ENCODE data around the gene DRG2.

The DRG2 gene

GRCh38 chr17:18087610-18088491 lies at the start of gene DRG2:
Gene DRG2, plus strand, starts transcription at chr17:18087948. Its CDS starts 76 bp downstream, at chr17:18088024.
- peak; percentile 57 for DNase-seq

- DNase-seq, result no peak
Measured at GRCh38 chr17:18038149-18038850, 49.4 kb upstream of the DRG2 start.

GRCh38 chr17:18038861-18039534 lies 48.8 kb upstream of the DRG2 start, which contains the start of the genes ATPAF2 and GID4:
Gene ATPAF2, minus strand, starts transcription at chr17:18039168. Its CDS starts 155 bp downstream, at chr17:18039013.
Gene GID4, plus strand, starts transcription at chr17:18039408. Its CDS starts 57 bp downstream, at chr17:18039465.
- DNase-seq, result peak; percentile 96

- no peak for DNase-seq
Measured at GRCh38 chr17:18039535-18040260, 48.0 kb upstream of the DRG2 start.

GRCh38 chr17:18040261-18040858 lies 47.4 kb upstream of the DRG2 start:
- no peak for DNase-seq

- DNase-seq, result no peak
Measured at GRCh38 chr17:18041776-18042175, 46.0 kb upstream of the DRG2 start.

- DNase-seq, result no peak
Measured at GRCh38 chr17:18042983-18043382, 44.8 kb upstream of the DRG2 start.

- no peak for DNase-seq
Measured at GRCh38 chr17:18043491-18043890, 44.3 kb upstream of the DRG2 start.

GRCh38 chr17:18044609-18045008 lies 43.1 kb upstream of the DRG2 start:
- no peak for DNase-seq

- no peak for DNase-seq
Measured at GRCh38 chr17:18045691-18046350, 41.9 kb upstream of the DRG2 start.

GRCh38 chr17:18055597-18055996 lies 32.2 kb upstream of the DRG2 start:
- DNase-seq, result no peak

GRCh38 chr17:18056214-18056613 lies 31.5 kb upstream of the DRG2 start:
- DNase-seq, result no peak

GRCh38 chr17:18059283-18059682 lies 28.5 kb upstream of the DRG2 start:
- no peak for DNase-seq

GRCh38 chr17:18064053-18064452 lies 23.7 kb upstream of the DRG2 start:
- DNase-seq, result no peak

GRCh38 chr17:18065546-18065945 lies 22.2 kb upstream of the DRG2 start:
- DNase-seq, result no peak

- no peak for DNase-seq
Measured at GRCh38 chr17:18066866-18067265, 20.9 kb upstream of the DRG2 start.

GRCh38 chr17:18069101-18069500 lies 18.6 kb upstream of the DRG2 start:
- no peak for DNase-seq

- no peak for DNase-seq
Measured at GRCh38 chr17:18070861-18071340, 16.8 kb upstream of the DRG2 start.

- DNase-seq, result no peak
Measured at GRCh38 chr17:18071751-18072150, 16.0 kb upstream of the DRG2 start.

GRCh38 chr17:18074566-18075272 lies 13.0 kb upstream of the DRG2 start:
- DNase-seq, result no peak

GRCh38 chr17:18076936-18077335 lies 10.8 kb upstream of the DRG2 start:
- no peak for DNase-seq

Data from NCI-H524 treated with DMSO at 0.1 percent for 48 hours (cell line).